Measurements from ENCODE around the gene TICAM1.
A peak's percentile ranks its signal among the peaks of the same experiment; 100 is the strongest.
"Not testable (repeated sequence)": the region's sequence is repeated elsewhere in the genome, so short reads cannot be mapped to it uniquely, and the experiment has no call there.

TICAM1 gene

DNA sequence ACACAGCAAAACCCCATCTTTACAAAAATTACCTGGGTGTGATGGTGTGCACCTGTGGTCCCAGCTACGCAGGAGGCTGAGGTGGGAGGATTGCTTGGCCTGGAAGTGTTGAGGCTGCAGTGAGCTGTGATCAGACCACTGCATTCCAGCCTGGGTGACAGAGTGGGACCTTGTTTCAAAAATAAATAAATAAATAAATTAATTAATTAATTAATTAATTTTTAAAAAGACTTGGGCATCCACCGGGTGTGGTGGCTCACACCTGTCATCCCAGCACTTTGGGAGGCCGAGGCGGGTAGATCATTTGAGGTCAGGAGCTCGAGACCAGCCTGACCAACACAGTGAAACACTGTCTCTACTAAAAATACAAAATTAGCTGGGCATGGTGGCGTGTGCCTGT, 26.4 kb downstream of the TICAM1 start:
- not testable (repeated sequence) for H3K9ac ChIP-seq (ENCODE audit: low read depth in 1 of 2, low read length in 2 of 2); H3K9me3 ChIP-seq (ENCODE audit: control insufficient read depth in 1 of 2, low read length in 2 of 2)

DNA sequence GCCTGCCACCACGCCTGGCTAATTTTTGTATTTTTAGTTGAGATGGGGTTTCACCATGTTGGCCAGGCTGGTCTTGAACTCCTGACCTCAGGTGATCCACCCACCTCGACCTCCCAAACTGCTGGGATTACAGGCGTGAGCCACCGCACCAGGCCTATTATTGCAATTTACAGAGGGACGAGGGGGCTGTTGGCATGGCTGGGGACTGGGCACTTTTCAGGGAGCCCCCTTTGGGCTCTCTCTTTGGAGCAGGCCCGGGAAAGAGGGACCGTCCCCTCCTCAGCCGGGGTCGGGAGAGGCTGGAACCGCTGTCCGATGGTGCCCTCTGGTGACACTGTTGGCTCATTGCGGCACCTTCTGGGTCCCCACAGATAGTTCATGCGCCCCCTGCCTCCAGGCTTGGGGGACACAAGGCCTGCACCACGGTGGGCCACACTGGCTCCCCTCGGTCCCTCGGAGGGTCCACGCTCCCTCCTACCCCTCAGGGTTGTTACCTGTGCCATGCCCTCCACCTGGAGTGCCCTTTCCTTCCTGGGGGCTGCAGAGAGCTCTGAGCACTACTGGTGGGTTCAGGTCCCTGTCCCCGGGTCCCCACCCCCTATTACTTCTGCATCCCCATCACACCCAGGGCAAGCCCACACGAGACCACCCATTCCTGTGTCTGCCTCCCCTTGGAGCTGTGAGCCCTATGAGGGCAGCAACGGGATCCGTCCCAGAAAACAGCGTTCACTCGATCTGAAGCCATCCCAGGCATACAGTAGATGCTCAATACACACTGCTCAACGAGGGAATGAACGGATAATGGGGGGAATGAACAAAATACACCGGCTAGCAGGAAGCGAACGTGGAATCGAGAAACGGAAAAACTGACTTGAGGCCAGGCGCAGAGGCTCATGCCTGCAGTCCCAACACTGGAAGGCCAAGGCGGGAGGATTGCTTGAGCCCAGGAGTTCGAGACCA, 27.5 kb downstream of the TICAM1 start:
- Histone ChIP-seq H3K4me1 (ENCODE audit: control insufficient read depth in 1 of 2, insufficient read depth in 2 of 2, low read length in 2 of 2) (peaks cover 0 to 2% of the 10 kb centered on the region in 2 donors), H3K9ac (ENCODE audit: low read depth in 1 of 2, low read length in 2 of 2) (no peak overlapping the region), H3K27ac (ENCODE audit: low read depth, low read length) (no peak overlapping the region), H3K4me3 (ENCODE audit: low read depth in 1 of 2, low read length in 2 of 2) (no peak overlapping the region), H3K9me3 (ENCODE audit: control insufficient read depth in 1 of 2, low read length in 2 of 2) (no peaks in the 10 kb centered on the region), H3K36me3 (ENCODE audit: control insufficient read depth in 1 of 2, insufficient read depth in 2 of 2, low read length in 2 of 2) (no peaks in the 10 kb centered on the region), H3K27me3 (ENCODE audit: control insufficient read depth in 1 of 2, insufficient read depth in 2 of 2, low read length in 2 of 2) (no peaks in the 10 kb centered on the region)

More for the DNA sequence above, 26.4 kb downstream of the TICAM1 start:
- H3K4me1 ChIP-seq (ENCODE audit: control insufficient read depth in 1 of 2, insufficient read depth in 2 of 2, low read length in 2 of 2); H3K36me3 ChIP-seq (ENCODE audit: control insufficient read depth in 1 of 2, insufficient read depth in 2 of 2, low read length in 2 of 2); H3K27ac ChIP-seq (ENCODE audit: low read depth, low read length); H3K4me3 ChIP-seq (ENCODE audit: low read depth in 1 of 2, low read length in 2 of 2); H3K27me3 ChIP-seq (ENCODE audit: control insufficient read depth in 1 of 2, insufficient read depth in 2 of 2, low read length in 2 of 2): not testable (repeated sequence)

DNA sequence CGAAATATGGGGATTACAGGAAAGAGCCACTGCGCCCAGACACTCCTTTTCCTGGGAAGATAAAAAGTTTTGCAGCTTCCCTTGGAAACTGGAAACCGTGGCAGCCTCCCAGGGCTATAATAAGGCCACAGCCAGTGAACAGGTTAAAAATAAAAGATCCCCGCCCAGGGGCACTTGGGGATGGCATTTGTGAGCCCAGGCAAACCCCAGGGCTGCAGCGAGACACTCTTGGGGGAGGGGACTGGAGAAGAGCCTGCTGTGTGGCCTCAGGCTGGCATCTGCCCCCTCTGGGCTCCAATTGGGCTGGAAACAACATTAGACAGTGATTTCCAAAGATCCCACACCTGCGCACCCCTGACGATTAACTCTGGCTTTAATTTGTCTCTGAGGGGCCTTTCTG, 28.8 kb downstream of the TICAM1 start:
- Histone ChIP-seq H3K9me3 (ENCODE audit: control insufficient read depth in 1 of 2, low read length in 2 of 2) (no peaks in the 10 kb centered on the region), H3K4me1 (ENCODE audit: control insufficient read depth in 1 of 2, insufficient read depth in 2 of 2, low read length in 2 of 2) (peaks cover 0 to 2% of the 10 kb centered on the region in 2 donors), H3K9ac (ENCODE audit: low read depth in 1 of 2, low read length in 2 of 2) (no peak overlapping the region), H3K4me3 (ENCODE audit: low read depth in 1 of 2, low read length in 2 of 2) (no peak overlapping the region), H3K27me3 (ENCODE audit: control insufficient read depth in 1 of 2, insufficient read depth in 2 of 2, low read length in 2 of 2) (no peaks in the 10 kb centered on the region), H3K36me3 (ENCODE audit: control insufficient read depth in 1 of 2, insufficient read depth in 2 of 2, low read length in 2 of 2) (no peaks in the 10 kb centered on the region), H3K27ac (ENCODE audit: low read depth, low read length) (no peak overlapping the region)

DNA sequence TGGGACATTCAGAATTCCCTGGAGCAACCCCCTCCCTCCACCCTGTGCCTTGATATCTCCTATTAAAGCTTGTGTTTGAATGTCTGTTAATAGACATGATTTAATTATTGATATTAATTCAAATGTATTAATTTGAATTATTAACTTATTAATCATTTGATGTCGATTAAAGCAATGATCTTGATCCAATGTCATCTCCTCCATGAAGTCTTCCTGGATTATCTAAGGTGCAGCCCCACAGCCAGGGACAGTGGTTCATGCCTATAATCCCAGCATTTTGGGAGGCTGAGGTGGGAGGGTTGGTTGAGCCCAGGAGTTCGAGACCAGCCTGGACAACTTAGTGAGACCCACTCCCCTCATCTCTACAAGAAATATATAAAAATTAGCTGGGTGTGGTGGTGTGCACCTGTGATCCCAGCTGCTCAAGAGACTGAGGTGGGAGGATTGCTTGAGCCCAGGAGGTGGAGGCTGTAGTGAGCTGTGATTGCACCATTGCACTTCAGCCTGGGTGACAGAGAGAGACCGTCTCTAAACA, 30.4 kb downstream of the TICAM1 start:
- Histone ChIP-seq H3K27ac (ENCODE audit: low read depth, low read length) (no peak overlapping the region), H3K4me3 (ENCODE audit: low read depth in 1 of 2, low read length in 2 of 2) (no peak overlapping the region), H3K4me1 (ENCODE audit: control insufficient read depth in 1 of 2, insufficient read depth in 2 of 2, low read length in 2 of 2) (peaks cover 0 to 2% of the 10 kb centered on the region in 2 donors), H3K9me3 (ENCODE audit: control insufficient read depth in 1 of 2, low read length in 2 of 2) (no peaks in the 10 kb centered on the region), H3K27me3 (ENCODE audit: control insufficient read depth in 1 of 2, insufficient read depth in 2 of 2, low read length in 2 of 2) (no peaks in the 10 kb centered on the region), H3K36me3 (ENCODE audit: control insufficient read depth in 1 of 2, insufficient read depth in 2 of 2, low read length in 2 of 2) (peaks cover 8% of the 10 kb centered on the region in 2 donors), H3K9ac (ENCODE audit: low read depth in 1 of 2, low read length in 2 of 2) (no peak overlapping the region)

DNA sequence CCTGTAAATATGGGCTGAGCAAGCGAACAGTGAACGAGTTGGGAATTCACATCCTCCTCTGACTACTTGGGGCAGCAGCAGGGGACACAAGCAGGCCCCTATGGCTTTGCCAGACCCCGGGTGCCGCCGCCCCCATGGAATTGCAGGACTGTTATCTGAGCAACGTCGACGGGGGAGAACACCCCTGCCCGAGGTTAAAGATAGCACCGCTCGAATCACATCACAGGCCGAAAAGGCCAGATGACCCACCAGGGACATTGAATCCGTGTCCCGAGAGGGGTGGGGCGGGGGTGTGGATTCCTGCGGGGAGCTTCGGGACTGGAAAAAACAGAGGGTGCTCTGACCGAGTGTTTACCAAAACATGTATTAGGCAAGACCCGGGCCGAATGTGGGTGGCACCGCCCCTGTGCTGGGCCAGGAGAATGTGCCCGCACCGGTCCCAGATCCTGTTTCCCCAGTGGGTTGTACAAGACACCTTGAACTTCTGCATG, 30.9 kb downstream of the TICAM1 start:
- Histone ChIP-seq H3K4me3 (ENCODE audit: low read depth in 1 of 2, low read length in 2 of 2) (no peak overlapping the region), H3K27ac (ENCODE audit: low read depth, low read length) (no peak overlapping the region), H3K27me3 (ENCODE audit: control insufficient read depth in 1 of 2, insufficient read depth in 2 of 2, low read length in 2 of 2) (no peaks in the 10 kb centered on the region), H3K4me1 (ENCODE audit: control insufficient read depth in 1 of 2, insufficient read depth in 2 of 2, low read length in 2 of 2) (peaks cover 0 to 2% of the 10 kb centered on the region in 2 donors), H3K36me3 (ENCODE audit: control insufficient read depth in 1 of 2, insufficient read depth in 2 of 2, low read length in 2 of 2) (peaks cover 8 to 9% of the 10 kb centered on the region in 2 donors), H3K9ac (ENCODE audit: low read depth in 1 of 2, low read length in 2 of 2) (no peak overlapping the region), H3K9me3 (ENCODE audit: control insufficient read depth in 1 of 2, low read length in 2 of 2) (no peaks in the 10 kb centered on the region)

DNA sequence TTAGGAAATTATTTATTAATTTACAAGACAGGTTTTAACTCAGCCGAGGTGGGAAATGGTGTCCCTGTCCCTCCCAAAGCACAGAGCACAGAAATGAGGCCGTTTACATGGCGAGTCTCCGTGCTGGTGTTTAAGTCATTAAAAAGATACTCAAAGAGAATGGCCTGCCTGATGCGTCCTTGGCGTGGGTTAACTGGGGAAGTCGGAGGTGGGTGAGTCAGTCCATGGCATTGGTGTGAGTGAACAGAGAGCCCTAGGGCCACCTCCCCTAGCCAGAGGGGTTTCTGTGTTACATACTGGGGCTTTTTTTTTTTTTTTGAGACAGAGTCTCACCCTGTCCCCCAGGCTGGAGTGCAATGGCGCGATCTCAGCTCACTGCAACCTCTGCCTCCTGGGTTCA, 36.1 kb downstream of the TICAM1 start:
- Histone ChIP-seq H3K27me3 (ENCODE audit: control insufficient read depth in 1 of 2, insufficient read depth in 2 of 2, low read length in 2 of 2) (no peaks in the 10 kb centered on the region), H3K36me3 (ENCODE audit: control insufficient read depth in 1 of 2, insufficient read depth in 2 of 2, low read length in 2 of 2) (peaks cover 12 to 35% of the 10 kb centered on the region in 2 donors), H3K27ac (ENCODE audit: low read depth, low read length) (no peak overlapping the region), H3K4me3 (ENCODE audit: low read depth in 1 of 2, low read length in 2 of 2) (no peak overlapping the region), H3K4me1 (ENCODE audit: control insufficient read depth in 1 of 2, insufficient read depth in 2 of 2, low read length in 2 of 2) (peaks cover 16 to 31% of the 10 kb centered on the region in 2 donors), H3K9me3 (ENCODE audit: control insufficient read depth in 1 of 2, low read length in 2 of 2) (no peaks in the 10 kb centered on the region), H3K9ac (ENCODE audit: low read depth in 1 of 2, low read length in 2 of 2) (no peak overlapping the region)

DNA sequence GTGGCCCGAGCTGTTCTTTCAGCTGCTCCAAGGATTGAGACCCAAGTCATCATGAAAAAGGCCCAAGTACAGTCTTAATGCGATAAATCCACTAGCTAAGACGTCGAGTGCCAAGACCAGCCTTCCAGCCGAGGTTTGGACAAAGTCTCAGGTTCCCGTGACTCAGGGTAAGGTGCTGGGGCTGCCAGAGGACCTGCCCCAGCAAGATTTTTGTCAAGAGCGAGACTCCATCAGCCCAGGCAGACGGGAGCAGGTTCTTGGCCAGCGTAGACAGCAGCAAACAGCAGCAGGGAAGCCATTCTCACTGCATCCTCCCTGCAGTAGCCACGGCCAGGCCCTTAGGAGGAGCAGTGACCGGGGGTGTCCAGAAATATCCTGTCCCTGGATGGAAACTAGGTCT, 36.5 kb downstream of the TICAM1 start:
- Histone ChIP-seq H3K4me1 (ENCODE audit: control insufficient read depth in 1 of 2, insufficient read depth in 2 of 2, low read length in 2 of 2) (peaks cover 16 to 31% of the 10 kb centered on the region in 2 donors), H3K9me3 (ENCODE audit: control insufficient read depth in 1 of 2, low read length in 2 of 2) (no peaks in the 10 kb centered on the region), H3K9ac (ENCODE audit: low read depth in 1 of 2, low read length in 2 of 2) (no peak overlapping the region), H3K36me3 (ENCODE audit: control insufficient read depth in 1 of 2, insufficient read depth in 2 of 2, low read length in 2 of 2) (peaks cover 12 to 35% of the 10 kb centered on the region in 2 donors), H3K27ac (ENCODE audit: low read depth, low read length) (no peak overlapping the region), H3K27me3 (ENCODE audit: control insufficient read depth in 1 of 2, insufficient read depth in 2 of 2, low read length in 2 of 2) (no peaks in the 10 kb centered on the region), H3K4me3 (ENCODE audit: low read depth in 1 of 2, low read length in 2 of 2) (no peak overlapping the region)

DNA sequence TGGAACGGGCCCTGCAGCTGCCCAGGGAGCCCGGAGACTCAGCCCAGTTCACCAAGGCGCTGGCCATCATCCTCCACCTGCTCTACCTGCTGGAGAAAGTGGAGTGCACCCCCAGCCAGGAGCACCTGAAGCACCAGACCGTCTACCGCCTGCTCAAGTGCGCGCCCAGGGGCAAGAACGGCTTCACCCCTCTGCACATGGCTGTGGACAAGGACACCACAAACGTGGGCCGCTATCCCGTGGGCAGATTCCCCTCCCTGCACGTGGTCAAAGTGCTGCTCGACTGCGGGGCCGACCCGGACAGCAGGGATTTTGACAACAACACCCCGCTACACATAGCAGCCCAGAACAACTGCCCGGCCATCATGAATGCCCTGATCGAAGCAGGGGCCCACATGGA, 38.2 kb downstream of the TICAM1 start:
- H3K9ac ChIP-seq (ENCODE audit: low read depth in 1 of 2, low read length in 2 of 2); H3K9me3 ChIP-seq (ENCODE audit: control insufficient read depth in 1 of 2, low read length in 2 of 2); H3K27me3 ChIP-seq (ENCODE audit: control insufficient read depth in 1 of 2, insufficient read depth in 2 of 2, low read length in 2 of 2); H3K27ac ChIP-seq (ENCODE audit: low read depth, low read length): not testable (repeated sequence)
- peaks cover 16 to 31% of the 10 kb centered on the region in 2 donors for H3K4me1 ChIP-seq (ENCODE audit: control insufficient read depth in 1 of 2, insufficient read depth in 2 of 2, low read length in 2 of 2)
- H3K36me3 ChIP-seq (ENCODE audit: control insufficient read depth in 1 of 2, insufficient read depth in 2 of 2, low read length in 2 of 2), result peaks cover 12 to 35% of the 10 kb centered on the region in 2 donors
- H3K4me3 ChIP-seq (ENCODE audit: low read depth in 1 of 2, low read length in 2 of 2), result peak overlapping the region in 1 of 2 donors; percentile 83

DNA sequence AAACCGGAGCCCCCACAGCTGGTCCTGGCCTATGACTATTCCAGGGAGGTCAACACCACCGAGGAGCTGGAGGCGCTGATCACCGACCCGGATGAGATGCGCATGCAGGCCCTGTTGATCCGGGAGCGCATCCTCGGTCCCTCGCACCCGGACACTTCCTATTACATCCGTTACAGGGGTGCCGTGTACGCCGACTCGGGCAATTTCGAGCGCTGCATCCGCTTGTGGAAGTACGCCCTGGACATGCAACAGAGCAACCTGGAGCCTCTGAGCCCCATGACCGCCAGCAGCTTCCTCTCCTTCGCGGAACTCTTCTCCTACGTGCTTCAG, 38.7 kb downstream of the TICAM1 start:
- H3K4me1 ChIP-seq (ENCODE audit: control insufficient read depth in 1 of 2, insufficient read depth in 2 of 2, low read length in 2 of 2), result peaks cover 16 to 31% of the 10 kb centered on the region in 2 donors
- H3K27me3 ChIP-seq (ENCODE audit: control insufficient read depth in 1 of 2, insufficient read depth in 2 of 2, low read length in 2 of 2); H3K27ac ChIP-seq (ENCODE audit: low read depth, low read length); H3K9me3 ChIP-seq (ENCODE audit: control insufficient read depth in 1 of 2, low read length in 2 of 2); H3K9ac ChIP-seq (ENCODE audit: low read depth in 1 of 2, low read length in 2 of 2): not testable (repeated sequence)
- peaks cover 12 to 35% of the 10 kb centered on the region in 2 donors for H3K36me3 ChIP-seq (ENCODE audit: control insufficient read depth in 1 of 2, insufficient read depth in 2 of 2, low read length in 2 of 2)
- peak overlapping the region; percentile 64 to 83 for H3K4me3 ChIP-seq (ENCODE audit: low read depth in 1 of 2, low read length in 2 of 2)

All from duodenal mucosa (tissue), 2 donors.